DOHH2 (cell line): ENCODE measurements around the gene MED10.
"Not testable (repeated sequence)": the region's sequence is repeated elsewhere in the genome, so short reads cannot be mapped to it uniquely, and the experiment has no call there.

Experiments used
- CTCF ChIP-seq: fragments of 200-600 bp; sonication (generic); IDR thresholded peaks from one replicate; pipeline ENCODE4 v1.5.1; 2014; ENCODE audit warnings: antibody characterized with exemption, mild to moderate bottlenecking, low read depth, low read length; ENCODE audit not compliant: poor library complexity, severe bottlenecking
- EZH2phosphoT487 ChIP-seq: fragments of 200-600 bp; sonication (generic); IDR thresholded peaks from 2 replicates; pipeline ENCODE4 v1.6.1; 2017; ENCODE audit warnings: borderline replicate concordance, mild to moderate bottlenecking, antibody characterized with exemption, low read length, moderate library complexity, mixed read lengths

- TF ChIP-seq CTCF, EZH2phosphoT487: not testable (repeated sequence)
Observed at GRCh38 chr5:6357817-6358433, 20.4 kb downstream of the MED10 start.
